Kidney tubule cell (primary cell): ENCODE measurements around the gene EPB41.
"Not testable (repeated sequence)": the region's sequence is repeated elsewhere in the genome, so short reads cannot be mapped to it uniquely, and the experiment has no call there.

ENCODE experiments used
- DNase-seq: peaks from one replicate; pipeline ENCODE4 v3.0.0-alpha.2; 2018; ENCODE audit warnings: low spot score

EPB41 gene

GRCh38 chr1:29133861-29134694 lies 219.7 kb downstream of the EPB41 start:
- DNase-seq, result no peak

- no peak for DNase-seq
Observed at GRCh38 chr1:29134695-29135028, 220.3 kb downstream of the EPB41 start.

GRCh38 chr1:29136391-29136915 lies 222.1 kb downstream of the EPB41 start:
- DNase-seq, result peak; percentile 36

GRCh38 chr1:29142714-29143113 lies 228.3 kb downstream of the EPB41 start:
- no peak for DNase-seq

GRCh38 chr1:29144178-29144577 lies 229.8 kb downstream of the EPB41 start:
- DNase-seq, result no peak

- DNase-seq, result peak; percentile 83
Observed at GRCh38 chr1:29145739-29146437, 231.5 kb downstream of the EPB41 start.

- DNase-seq, result no peak
Observed at GRCh38 chr1:29148656-29149491, 234.5 kb downstream of the EPB41 start.

GRCh38 chr1:29150346-29150745 lies 236.0 kb downstream of the EPB41 start:
- not testable (repeated sequence) for DNase-seq

GRCh38 chr1:29152046-29152805 lies 237.9 kb downstream of the EPB41 start:
- DNase-seq, result no peak

- no peak for DNase-seq
Observed at GRCh38 chr1:29156543-29157268, 242.3 kb downstream of the EPB41 start.

GRCh38 chr1:29157269-29157601 lies 242.9 kb downstream of the EPB41 start:
- DNase-seq, result no peak

DNA sequence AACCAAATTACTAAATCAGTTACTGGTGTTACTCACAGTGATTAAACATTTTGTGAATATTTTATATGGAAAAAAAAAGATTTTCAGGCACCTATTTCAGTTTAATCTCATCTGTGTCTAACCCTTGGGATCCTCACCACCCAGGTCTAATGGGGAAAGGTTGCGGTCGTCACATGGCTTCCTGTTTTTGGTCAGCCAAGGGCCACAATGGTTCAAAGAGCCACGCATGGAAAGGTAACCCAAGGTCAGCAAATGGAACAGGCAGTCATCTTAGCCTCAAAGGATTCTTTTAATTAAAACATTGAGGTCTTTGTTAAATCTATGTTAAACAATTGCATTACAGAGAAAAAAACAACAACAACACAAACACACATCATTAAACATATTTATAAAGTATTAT lies 245.4 kb downstream of the EPB41 start:
- DNase-seq, result no peak

- DNase-seq, result no peak
Observed at GRCh38 chr1:29162025-29162424, 247.7 kb downstream of the EPB41 start.

- DNase-seq, result no peak
Observed at GRCh38 chr1:29162476-29163138, 248.2 kb downstream of the EPB41 start.

DNA sequence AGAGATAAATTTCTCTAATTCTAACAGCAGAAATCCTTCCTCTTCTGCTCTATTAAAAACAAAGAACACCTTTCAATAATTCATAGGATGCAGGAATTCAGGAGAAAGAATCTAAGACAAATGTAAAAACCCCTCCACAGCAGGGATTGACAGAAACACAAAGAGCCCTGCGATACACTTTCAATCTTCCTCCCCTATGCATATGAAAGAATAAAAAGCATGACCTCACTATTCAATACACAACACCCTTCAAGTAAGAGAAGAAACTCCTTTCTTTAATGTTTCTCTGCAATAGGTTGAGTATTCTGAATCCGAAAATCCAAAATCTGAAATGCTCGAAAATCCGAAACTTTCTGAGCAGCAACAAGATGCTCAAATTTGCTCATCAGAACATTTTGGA lies 250.2 kb downstream of the EPB41 start:
- DNase-seq, result no peak

GRCh38 chr1:29166291-29166878 lies 252.0 kb downstream of the EPB41 start:
- peak; percentile 59 for DNase-seq

- no peak for DNase-seq
Observed at GRCh38 chr1:29167904-29168303, 253.5 kb downstream of the EPB41 start.
